IPS DF 4.7 (cell line): Measurements from ENCODE around the gene HOXA3.

ENCODE experiments used
- DNase-seq: peaks from one replicate; pipeline ENCODE4 v3.0.0-alpha.2; 2013; ENCODE audit warnings: low spot score; ENCODE audit errors: extremely low read depth

Gene HOXA3

GRCh38 chr7:27103489-27104226 is 48.7 kb downstream of the HOXA3 start:
- no peak for DNase-seq

DNA sequence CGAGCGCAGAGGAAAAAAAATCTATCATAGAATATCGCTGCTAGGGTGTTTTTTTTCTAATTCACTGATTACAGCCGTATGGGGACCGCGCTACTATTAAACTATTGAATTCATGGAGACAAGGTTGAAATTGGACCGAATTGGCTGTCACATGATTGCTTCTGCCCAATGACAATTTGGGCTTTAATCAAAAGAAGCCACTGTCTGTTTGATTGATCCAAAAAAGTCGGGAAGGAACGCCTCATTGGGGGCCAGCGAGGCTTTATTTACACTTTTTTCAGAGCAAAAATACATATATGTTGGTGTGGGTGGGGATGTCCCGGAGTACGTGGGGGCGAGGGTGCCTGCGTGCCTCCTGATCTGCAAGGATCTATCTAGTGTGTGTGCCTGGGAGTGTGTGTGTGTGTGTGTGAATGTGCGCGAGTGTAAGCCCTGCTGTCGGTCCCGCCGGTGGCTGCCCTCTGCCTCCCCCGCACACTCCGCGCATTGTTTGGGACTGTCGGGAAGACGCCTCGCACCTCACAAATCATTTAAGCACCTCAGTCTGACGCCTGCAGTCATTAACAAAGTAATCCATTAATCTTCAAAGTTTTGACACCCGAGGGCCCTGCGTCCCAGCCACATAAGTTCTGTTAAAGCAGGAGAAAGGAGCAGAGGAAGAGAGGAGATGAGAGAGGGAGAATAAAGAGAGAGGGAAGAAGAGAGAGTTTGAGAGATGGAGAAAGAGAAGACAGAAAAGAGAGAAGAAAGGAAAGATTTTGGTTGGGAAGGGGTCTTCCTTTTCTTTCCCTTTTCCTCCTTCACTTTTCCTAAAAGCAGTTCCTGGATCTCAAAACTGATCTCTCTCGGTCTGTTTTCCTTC is 49.6 kb downstream of the HOXA3 start, which contains the start of gene HOXA2:
Gene HOXA2, minus strand, starts transcription at position 103 of the 862 bp plus-strand sequence. CDS start 183 bp downstream, outside the sequence.
- no peak for DNase-seq

GRCh38 chr7:27101957-27102580 is 50.3 kb downstream of the HOXA3 start:
- DNase-seq: no peak

DNA sequence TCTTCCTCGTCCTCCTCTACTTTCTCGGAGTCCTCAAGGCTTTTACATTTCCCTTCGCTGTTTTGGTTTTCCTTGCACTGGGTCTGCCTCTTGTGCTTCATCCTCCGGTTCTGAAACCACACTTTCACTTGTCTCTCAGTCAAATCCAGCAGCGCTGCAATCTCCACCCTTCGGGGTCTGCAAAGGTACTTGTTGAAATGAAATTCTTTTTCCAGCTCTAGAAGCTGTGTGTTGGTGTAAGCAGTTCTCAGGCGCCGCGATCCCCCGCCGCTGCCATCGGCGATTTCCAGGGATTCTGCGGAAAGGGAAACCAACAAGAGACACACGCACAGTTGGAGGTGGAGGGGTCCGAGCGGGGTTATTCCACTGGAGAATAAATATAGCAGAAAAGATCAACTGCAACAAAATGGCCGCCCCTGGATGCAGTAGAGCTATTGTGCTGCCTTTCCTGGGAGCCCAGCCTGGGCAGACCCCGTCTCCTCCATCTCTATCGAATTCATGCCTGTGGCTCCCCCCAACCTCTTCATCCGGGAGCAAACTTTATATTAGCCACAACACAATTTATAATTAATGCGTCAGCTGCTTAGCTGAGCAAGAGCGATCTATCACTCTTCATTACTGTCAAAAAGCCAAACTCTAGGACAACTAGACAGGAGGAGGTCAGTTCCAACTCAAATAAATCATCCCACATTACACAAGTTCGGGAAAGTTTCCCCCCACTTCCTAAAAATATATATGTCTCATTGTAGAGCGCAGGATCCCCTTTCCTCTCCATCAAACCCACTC is 51.0 kb downstream of the HOXA3 start:
- DNase-seq: no peak

DNA sequence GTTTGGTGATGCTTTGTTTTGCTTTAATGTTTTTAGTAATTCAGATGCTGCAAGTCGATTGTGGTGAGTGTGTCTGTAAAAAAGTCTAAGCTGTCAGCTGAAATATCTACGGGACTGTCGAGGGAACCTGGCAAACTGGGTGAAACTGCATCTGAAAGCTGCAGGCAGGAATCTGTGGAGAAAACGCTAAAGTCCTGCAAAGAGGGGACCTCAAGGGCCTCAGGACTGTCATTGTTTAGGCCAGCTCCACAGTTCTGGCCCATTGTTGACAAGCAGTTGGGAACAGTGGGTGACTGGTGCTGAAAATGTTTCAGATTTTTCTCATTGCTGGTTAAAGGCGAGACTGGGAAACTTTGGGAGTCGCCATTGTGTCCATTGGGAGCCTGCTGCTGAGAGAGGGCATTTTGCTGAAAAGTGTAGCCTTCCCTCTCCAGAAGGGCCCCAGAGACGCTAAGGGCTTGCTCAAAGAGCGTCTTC is 51.7 kb downstream of the HOXA3 start:
- no peak for DNase-seq

DNA sequence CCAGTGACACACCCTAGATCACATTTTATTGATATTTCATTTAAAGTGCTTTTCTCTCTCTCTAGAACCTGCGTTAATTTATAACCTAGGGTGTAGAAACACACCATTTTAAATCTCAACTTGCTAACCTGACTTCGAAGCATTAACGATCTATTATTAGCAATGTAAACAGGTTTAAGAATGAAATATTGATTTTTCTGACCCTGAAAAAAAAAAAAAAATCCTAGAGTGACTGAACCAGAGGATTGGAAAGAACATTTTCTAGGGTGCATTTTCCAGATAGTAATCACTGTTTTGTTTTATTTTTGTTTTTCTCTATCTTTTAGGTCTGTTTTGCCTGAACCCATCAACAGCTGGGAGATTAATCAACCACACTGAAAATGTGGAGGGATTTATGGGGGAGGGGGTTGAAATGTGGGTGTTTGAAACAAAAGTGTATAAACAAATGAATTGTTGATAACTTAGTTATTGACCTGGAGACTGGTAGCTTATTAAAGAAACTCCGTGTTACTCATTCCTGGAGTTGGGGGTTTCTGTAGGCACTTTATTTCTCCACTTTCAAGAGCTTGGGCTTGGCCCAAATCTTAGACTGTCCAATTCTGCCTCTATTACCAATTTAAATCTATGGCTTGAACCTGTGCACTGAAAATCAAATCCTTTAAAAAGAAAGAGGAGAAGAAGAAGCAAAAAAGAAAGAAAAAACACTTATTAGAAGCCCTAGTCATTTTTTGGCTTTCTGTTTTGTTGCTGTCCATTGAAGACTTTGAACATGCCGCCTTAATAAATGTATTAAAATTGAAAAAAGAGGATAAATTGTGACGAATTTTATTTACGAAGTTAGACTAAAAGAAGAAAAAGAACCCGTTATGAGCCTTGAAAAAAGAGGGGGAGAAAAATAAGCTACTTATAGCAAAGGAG is 52.7 kb downstream of the HOXA3 start:
- DNase-seq: no peak

DNA sequence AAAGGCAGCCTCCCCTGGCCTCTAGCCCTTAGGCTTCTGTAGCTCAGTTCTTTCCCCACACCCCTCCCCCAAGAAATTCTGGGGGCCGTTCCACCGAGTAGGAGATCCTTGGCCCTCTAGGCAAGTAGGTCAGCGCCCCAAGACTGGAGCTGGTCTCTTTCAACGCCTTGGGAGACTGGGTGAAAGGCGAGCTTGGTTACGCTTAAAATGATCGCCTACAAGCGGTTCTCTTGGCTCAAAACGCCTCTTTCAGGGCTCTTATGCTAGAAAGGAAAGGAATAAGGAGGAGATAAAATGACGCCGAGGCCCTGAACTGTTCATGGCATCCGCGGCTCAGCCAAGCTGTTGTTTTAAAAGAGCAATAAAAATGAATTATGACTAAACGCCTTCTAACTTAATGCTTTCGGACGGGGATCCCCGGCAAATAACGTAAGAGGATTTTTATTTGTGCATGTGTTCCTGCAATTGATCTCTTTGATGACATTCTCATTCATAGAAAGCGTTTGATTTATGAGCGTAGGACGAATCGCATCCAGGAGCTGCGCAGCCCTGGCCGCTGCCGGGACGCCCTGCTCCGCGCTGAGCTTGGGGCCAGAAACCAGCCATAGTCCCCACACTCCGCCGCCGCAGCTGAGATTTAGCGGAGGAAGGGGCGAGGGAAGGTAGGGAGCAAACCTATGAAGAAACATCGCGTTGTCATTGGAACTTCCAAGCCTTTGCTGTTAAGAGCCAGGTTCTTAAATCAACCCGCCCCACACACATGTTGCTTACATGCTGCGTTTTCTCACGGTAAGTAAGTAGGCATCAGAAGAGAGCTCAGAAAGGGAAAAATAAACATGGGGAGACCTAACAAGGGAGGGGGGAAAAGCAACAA is 53.6 kb downstream of the HOXA3 start:
- no peak for DNase-seq

DNA sequence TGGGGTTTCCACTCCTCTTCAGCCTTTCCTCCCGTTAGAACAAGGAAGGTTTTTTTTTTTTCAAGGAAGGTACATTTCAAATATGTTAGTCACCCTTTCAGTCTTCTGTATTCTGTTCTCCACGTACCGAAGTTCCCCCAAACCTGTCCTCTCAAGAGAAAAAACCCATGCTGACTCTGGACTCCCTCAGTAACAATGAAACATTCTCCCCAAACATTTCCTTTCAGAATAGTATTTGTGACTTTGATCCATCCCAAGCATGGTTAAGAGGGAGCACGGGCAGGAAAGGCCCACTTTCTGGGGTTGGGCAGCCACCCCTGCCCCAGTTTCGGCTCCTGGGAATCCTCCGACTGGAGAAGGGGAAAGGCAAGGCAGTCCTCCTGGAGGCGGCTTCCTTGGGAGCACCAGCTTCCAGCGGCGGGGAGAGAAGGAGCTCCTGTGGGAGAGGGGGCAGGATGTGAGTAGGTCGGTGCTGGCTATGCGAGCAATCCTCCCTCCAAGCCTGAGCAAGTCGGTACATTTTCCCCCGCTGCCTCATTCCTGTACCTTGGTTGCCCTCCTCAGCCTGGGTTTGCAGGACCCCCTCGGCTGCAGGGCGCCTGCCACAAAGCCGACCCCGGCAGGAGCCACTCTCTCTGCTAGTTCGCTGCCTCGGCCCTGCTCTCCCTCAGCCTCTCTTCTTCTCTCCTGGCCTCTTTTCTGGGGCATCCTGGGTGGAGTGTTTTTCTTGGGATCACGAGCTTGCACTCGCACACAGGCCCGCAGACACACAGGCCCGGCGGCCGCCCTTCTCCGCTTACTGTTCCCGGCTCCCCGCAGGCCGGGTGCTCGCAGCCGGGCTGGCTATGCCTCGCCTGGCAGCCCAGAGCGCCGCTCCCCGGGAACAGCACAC is 54.5 kb downstream of the HOXA3 start:
- DNase-seq: no peak

- DNase-seq: no peak
Measured at GRCh38 chr7:27096768-27097514, 55.4 kb downstream of the HOXA3 start.

DNA sequence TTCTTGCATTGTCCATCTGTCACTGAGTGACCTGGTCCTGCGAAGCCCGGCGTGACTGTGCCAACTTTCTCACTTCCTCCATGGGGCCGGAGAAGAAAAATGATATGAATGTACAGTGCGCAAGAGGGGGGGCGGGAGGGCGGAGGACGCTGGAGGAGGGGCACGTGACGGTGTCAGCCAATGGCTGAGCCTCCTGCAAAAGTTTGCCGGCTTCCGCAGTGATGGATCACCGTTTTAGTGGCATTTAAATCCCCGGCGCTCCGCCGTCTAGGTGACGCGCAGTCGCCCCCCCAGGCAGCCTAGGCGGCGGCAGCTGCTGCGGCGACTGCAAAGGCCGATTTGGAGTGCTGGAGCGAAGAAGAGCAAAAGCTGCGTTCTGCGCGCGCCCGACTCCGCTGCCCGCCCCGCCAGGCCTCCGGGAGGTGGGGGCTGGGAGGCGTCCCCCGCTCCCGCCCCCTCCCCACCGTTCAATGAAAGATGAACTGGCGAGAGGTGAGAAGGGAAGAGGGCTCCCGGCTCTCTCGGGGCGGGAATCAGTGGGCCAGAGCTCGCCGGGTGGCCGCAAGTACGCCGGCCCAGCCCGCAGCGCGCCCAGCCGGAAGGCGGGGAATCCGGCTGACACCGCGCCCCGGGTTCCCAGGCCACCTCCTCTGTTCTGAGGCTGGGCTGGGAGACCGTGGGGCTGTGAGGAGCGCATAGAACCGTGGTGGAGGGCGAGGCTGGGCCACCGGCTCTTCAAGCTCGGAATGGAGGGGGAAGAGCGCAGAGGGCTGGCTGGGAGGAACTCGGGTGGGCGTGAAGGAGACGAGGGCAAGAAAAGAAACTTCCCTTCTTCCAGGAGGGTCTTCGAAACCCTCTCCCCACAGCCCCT is 56.3 kb downstream of the HOXA3 start, which contains the start of gene HOXA1:
Gene HOXA1, minus strand, starts transcription at position 104 of the 871 bp plus-strand sequence. Its CDS starts 88 bp downstream, at position 16.
- DNase-seq: no peak

GRCh38 chr7:27095050-27095896 is 57.1 kb downstream of the HOXA3 start:
- DNase-seq: no peak

DNA sequence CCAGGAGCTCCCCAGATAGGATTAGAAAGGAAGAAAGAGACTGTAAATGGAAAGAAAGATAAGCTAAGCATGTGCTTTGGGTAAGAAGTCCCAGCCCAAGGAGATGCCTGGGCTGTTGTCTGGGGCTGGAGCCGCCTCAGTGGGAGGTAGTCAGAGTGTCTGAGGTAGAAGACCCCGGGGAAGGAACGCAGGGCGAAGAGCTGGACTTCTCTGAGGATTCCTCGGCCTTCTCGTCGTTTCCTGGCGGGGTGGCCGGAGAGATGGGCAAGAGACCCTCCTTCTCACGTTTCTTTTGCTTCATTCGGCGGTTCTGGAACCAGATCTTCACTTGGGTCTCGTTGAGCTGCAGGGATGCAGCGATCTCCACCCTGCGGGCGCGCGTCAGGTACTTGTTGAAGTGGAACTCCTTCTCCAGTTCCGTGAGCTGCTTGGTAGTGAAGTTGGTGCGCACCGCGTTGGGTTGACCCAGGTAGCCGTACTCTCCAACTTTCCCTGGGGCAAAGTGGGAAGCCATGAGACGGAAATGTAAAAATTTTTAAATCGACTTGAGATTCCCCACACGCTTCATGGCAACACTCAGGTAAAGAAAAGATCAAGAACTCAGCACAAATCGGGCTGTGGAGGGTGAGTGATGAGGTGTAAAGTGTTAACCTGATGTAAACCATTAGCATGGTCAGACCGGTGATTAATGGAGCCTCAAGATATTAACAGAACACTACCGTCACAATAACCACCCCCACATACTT is 57.9 kb downstream of the HOXA3 start:
- DNase-seq: no peak

GRCh38 chr7:27093184-27093895 is 59.0 kb downstream of the HOXA3 start:
- no peak for DNase-seq

- DNase-seq: no peak
Measured at GRCh38 chr7:27092819-27093110, 59.6 kb downstream of the HOXA3 start.
